Peyer's patch (tissue), 4 donors: Measurements from ENCODE around the gene CHURC1.

Experiments used
- POLR2A ChIP-seq, 2 donors: fragments of 450-650 bp; IDR thresholded peaks; one replicate each; pipeline ENCODE4 v1.5.1; 2017; ENCODE audit warnings: antibody characterized with exemption in 2 of 2, mild to moderate bottlenecking in 2 of 2, moderate library complexity in 2 of 2
- TF ChIP-seq, protein P1 (sequence below), 6 experiments: fragments of 450-650 bp in 4 of 6; fragments of 200-600 bp in 2 of 6; sonication (generic) in 1 of 6; IDR thresholded peaks; one replicate each; pipeline ENCODE4 v1.5.1; 2017 to 2019; ENCODE audit warnings: antibody characterized with exemption in 6 of 6, mild to moderate bottlenecking in 3 of 6, moderate library complexity in 1 of 6

DNA sequence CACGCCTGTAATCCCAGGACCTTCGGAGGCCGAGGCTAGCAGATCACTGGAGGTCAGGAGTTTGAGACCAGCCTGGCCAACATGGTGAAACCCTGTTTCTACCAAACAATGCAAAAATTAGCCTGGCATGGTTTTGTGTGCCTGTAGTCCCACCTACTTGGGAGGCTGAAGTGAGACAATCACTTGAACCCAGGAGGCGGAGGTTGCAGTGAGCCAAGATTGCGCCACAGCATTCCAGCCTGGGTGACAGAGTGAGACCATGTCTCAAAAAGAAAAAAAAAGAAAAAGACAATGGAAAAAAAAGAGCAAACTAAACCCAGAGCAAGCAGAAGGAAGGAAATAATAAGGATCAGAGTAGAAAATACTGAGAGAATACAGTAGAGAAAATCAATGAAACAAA is 5.4 kb downstream of the CHURC1 start:
- TF ChIP-seq, protein P1, sequence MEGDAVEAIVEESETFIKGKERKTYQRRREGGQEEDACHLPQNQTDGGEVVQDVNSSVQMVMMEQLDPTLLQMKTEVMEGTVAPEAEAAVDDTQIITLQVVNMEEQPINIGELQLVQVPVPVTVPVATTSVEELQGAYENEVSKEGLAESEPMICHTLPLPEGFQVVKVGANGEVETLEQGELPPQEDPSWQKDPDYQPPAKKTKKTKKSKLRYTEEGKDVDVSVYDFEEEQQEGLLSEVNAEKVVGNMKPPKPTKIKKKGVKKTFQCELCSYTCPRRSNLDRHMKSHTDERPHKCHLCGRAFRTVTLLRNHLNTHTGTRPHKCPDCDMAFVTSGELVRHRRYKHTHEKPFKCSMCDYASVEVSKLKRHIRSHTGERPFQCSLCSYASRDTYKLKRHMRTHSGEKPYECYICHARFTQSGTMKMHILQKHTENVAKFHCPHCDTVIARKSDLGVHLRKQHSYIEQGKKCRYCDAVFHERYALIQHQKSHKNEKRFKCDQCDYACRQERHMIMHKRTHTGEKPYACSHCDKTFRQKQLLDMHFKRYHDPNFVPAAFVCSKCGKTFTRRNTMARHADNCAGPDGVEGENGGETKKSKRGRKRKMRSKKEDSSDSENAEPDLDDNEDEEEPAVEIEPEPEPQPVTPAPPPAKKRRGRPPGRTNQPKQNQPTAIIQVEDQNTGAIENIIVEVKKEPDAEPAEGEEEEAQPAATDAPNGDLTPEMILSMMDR (IDR thresholded peaks at IDR 0.05): no peak
- no peak for TF ChIP-seq POLR2A (IDR thresholded peaks at IDR 0.05)
